CD4-positive, alpha-beta T cell (primary cell): ENCODE measurements around the gene MCU. TPM values are rescaled to one million over a fixed set of nuclear protein-coding genes. Genes with fewer than 3 reads are reported as not detected.

Experiments
- ATAC-seq: fragments of 200-7000 bp; cut with Tn5 transposase; one replicate; pipeline ENCODE4 v1.10.0; 2022; ENCODE audit warnings: mild to moderate bottlenecking; ENCODE audit not compliant: poor library complexity
- CTCF ChIA-PET: fragments of 350-600 bp; sonication (Branson Sonifier 250); formaldehyde crosslinking; loops from one replicate; lab custom pipeline; 2021; ENCODE audit warnings: antibody characterized with exemption, inconsistent platforms; lab: Charles Lee
- POLR2A ChIA-PET: fragments of 350-600 bp; sonication (Branson Sonifier 250); formaldehyde crosslinking; loops from one replicate; lab custom pipeline; 2021; ENCODE audit warnings: antibody characterized with exemption, inconsistent platforms; lab: Charles Lee
- DNase-seq, 14 experiments: peaks; one replicate each; pipeline ENCODE4 v3.0.0-alpha.2; 2013 to 2020; ENCODE audit warnings: mixed read lengths in 2 of 14
- H3K27ac ChIP-seq, 2 donors: one replicate each; pipeline versions ENCODE4 v1.5.1 to v1.7.0; 2013; ENCODE audit warnings: low read length in 2 of 2, low read depth in 1 of 2, mild to moderate bottlenecking in 1 of 2
- H3K27me3 ChIP-seq, 2 experiments: 1 replicate in 1 of 2; 2 replicates in 1 of 2; pipeline versions ENCODE4 v1.6.1 to v1.7.0; 2013; ENCODE audit warnings: low read length in 2 of 2, control low read depth in 1 of 2, mild to moderate bottlenecking in 1 of 2, moderate library complexity in 1 of 2; ENCODE audit not compliant: insufficient read depth in 2 of 2, control insufficient read depth in 1 of 2
- H3K36me3 ChIP-seq: one replicate; pipeline ENCODE4 v1.6.1; 2013; ENCODE audit warnings: low read length, control low read depth; ENCODE audit not compliant: insufficient read depth
- H3K4me1 ChIP-seq: one replicate; pipeline ENCODE4 v1.6.1; 2013; ENCODE audit warnings: low read length, control low read depth; ENCODE audit not compliant: insufficient read depth
- H3K4me3 ChIP-seq: one replicate; pipeline ENCODE4 v1.5.1; 2013; ENCODE audit warnings: mild to moderate bottlenecking, low read length, moderate library complexity
- H3K9me3 ChIP-seq, 2 experiments: 1 replicate in 1 of 2; 2 replicates in 1 of 2; pipeline versions ENCODE4 v1.6.1 to v1.7.0; 2013; ENCODE audit warnings: low read length in 2 of 2, mild to moderate bottlenecking in 2 of 2, control low read depth in 1 of 2, moderate library complexity in 1 of 2; ENCODE audit not compliant: control insufficient read depth in 1 of 2, insufficient read depth in 1 of 2
- H3K27ac Mint-ChIP-seq: one replicate; pipeline ENCODE4 v1.8.0; 2020; ENCODE audit warnings: mixed read lengths
- H3K27me3 Mint-ChIP-seq: one replicate; pipeline ENCODE4 v1.8.0; 2021; ENCODE audit warnings: mixed read lengths
- H3K36me3 Mint-ChIP-seq: one replicate; pipeline ENCODE4 v1.8.0; 2021; ENCODE audit warnings: low read depth, mixed read lengths
- H3K4me1 Mint-ChIP-seq: one replicate; pipeline ENCODE4 v1.8.0; 2021; ENCODE audit warnings: low read depth, mixed read lengths
- H3K4me3 Mint-ChIP-seq: one replicate; pipeline ENCODE4 v1.8.0; 2020; ENCODE audit warnings: mild to moderate bottlenecking, mixed read lengths
- H3K9me3 Mint-ChIP-seq: one replicate; pipeline ENCODE4 v1.8.0; 2020; ENCODE audit warnings: mixed read lengths
- CTCF ChIP-seq: fragments of 200-600 bp; IDR thresholded peaks from one replicate; pipeline ENCODE4 v1.8.0; 2022; ENCODE audit warnings: antibody characterized with exemption, mild to moderate bottlenecking
- intact Hi-C, 2 experiments: fragments of 100-400 bp; cut with DNase I in 1 of 2; cut with micrococcal nuclease in 1 of 2; formaldehyde crosslinking; loops; one replicate each; pipeline versions ENCODE4 v1.15.1 to v1.9.0; 2023 to 2025; cut with DNase I, micrococcal nuclease
- total RNA-seq, 174 experiments: library from RNA in 2 of 174; stranded (reverse) in 2 of 174; gene quantifications; one replicate each; pipeline ENCODE4 v1.2.3 and lab custom pipeline; 2021 to 2026

The MCU gene
- total RNA-seq, 2 experiments from 2014 or later, result 10.3 to 12.0 TPM

- CTCF ChIA-PET, result interaction anchor here (1.0 kb wide), 1 partner anchor 644 kb away, joined by 3 read pairs; no protein-coding TSS in a partner anchor
- Mint-ChIP-seq H3K4me1 (peaks cover 43% of the 10 kb centered on the region), H3K27me3 (no peaks in the 10 kb centered on the region), H3K36me3 (no peaks in the 10 kb centered on the region), H3K4me3 (peak overlapping the region; percentile 91), H3K9me3 (no peaks in the 10 kb centered on the region), H3K27ac (peak overlapping the region; percentile 41)
- no peaks in the 10 kb centered on the region for H3K27me3 ChIP-seq
- peak overlapping the region; percentile 79 for H3K4me3 ChIP-seq
- no peak for TF ChIP-seq CTCF
- POLR2A ChIA-PET, result interaction anchor here (0.8 to 1.5 kb wide), 5 partner anchors 10 to 338 kb away, joined by 3 to 4 read pairs (median 3); partner anchors contain the start of gene DNAJB12
- H3K9me3 ChIP-seq, result no peaks in the 10 kb centered on the region
- ATAC-seq, result no peak
- no peak overlapping the region for H3K27ac ChIP-seq
- intact Hi-C loops, result loop anchor here (2.0 to 10.0 kb wide), 8 partner anchors 66 to 838 kb away; partner anchors contain the start of genes ECD (in 1 of the 2), FAM149B1 (in 1 of the 2), MICU1 (in 1 of the 2) and MRPS16 (in 1 of the 2)
- peaks cover 10% of the 10 kb centered on the region for H3K4me1 ChIP-seq
- no peaks in the 10 kb centered on the region for H3K36me3 ChIP-seq
- peak in 5 of 14 experiments; percentile 8 to 41 (median 16) for DNase-seq
Measured at GRCh38 chr10:72692994-72693781, 1.2 kb downstream of the MCU start.

- ATAC-seq (no peak), DNase-seq (peak in 3 of 14 experiments; percentile 6 to 38 (median 36))
- Mint-ChIP-seq H3K4me1 (peaks cover 43% of the 10 kb centered on the region), H3K4me3 (peak overlapping the region; percentile 62), H3K27ac (no peak overlapping the region), H3K9me3 (no peaks in the 10 kb centered on the region), H3K36me3 (no peaks in the 10 kb centered on the region), H3K27me3 (no peaks in the 10 kb centered on the region)
- no peaks in the 10 kb centered on the region for H3K27me3 ChIP-seq
- H3K27ac ChIP-seq, result no peak overlapping the region
- no peak overlapping the region for H3K4me3 ChIP-seq
- no peaks in the 10 kb centered on the region for H3K9me3 ChIP-seq
- POLR2A ChIA-PET, result interaction anchor here (1.5 kb wide), 1 partner anchor 139 kb away, joined by 3 read pairs; no protein-coding TSS in a partner anchor
- CTCF ChIA-PET, result no interaction called here
- no peaks in the 10 kb centered on the region for H3K36me3 ChIP-seq
- intact Hi-C loops, result loop anchor here (2.0 to 10.0 kb wide), 8 partner anchors 140 to 840 kb away; partner anchors contain the start of genes ECD (in 1 of the 2), FAM149B1 (in 1 of the 2), MRPS16 (in 1 of the 2) and PSAP (in 1 of the 2)
- peak; percentile 43 for TF ChIP-seq CTCF
- H3K4me1 ChIP-seq, result peaks cover 10% of the 10 kb centered on the region
Measured at GRCh38 chr10:72694476-72695369, 2.8 kb downstream of the MCU start.

DNA sequence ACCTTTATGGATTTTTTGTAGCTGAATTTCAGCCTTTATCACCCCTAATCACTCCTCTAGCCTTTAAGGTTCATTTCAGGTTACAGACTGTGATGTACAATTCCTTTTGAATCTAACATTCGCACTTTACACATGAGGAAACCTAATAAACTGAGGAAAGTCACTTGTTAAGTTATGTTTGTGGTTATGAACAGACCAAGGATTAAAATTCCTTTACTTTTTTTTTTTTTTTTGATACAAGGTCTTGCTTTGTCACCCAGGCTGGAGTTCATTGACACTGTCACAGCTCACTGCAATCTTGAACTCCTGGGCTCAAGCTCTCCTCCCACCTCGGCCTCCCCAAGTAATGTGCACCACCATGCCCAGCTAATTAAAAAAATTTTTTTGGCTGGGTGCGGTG, 3.6 kb downstream of the MCU start:
- peaks cover 43% of the 10 kb centered on the region for H3K4me1 Mint-ChIP-seq
- ATAC-seq, result no peak

More for the DNA sequence above, 3.6 kb downstream of the MCU start:
- TF ChIP-seq CTCF, result no peak
- H3K4me3 ChIP-seq, result no peak overlapping the region
- intact Hi-C loops, result loop anchor here (2.0 to 10.0 kb wide), 6 partner anchors 139 to 841 kb away; partner anchors contain the start of genes ECD (in 1 of the 2), FAM149B1 (in 1 of the 2), PSAP (in 1 of the 2) and SPOCK2 (in 1 of the 2)
- H3K27ac Mint-ChIP-seq, result no peak overlapping the region
- CTCF ChIA-PET, result no interaction called here
- POLR2A ChIA-PET, result interaction anchor here (0.6 kb wide), 1 partner anchor 1590 kb away, joined by 3 read pairs; no protein-coding TSS in a partner anchor
- DNase-seq, result no peak
- no peaks in the 10 kb centered on the region for H3K27me3 ChIP-seq
- no peak overlapping the region for H3K4me3 Mint-ChIP-seq
- no peaks in the 10 kb centered on the region for H3K27me3 Mint-ChIP-seq
- H3K4me1 ChIP-seq, result peaks cover 10% of the 10 kb centered on the region
- H3K27ac ChIP-seq, result no peak overlapping the region
- no peaks in the 10 kb centered on the region for H3K9me3 Mint-ChIP-seq
- no peaks in the 10 kb centered on the region for H3K36me3 Mint-ChIP-seq
- H3K9me3 ChIP-seq, result no peaks in the 10 kb centered on the region
- no peaks in the 10 kb centered on the region for H3K36me3 ChIP-seq
